Smooth muscle cell of the brain vasculature (primary cell): Measurements from ENCODE around the gene DIABLO.
"Not testable (repeated sequence)": the region's sequence is repeated elsewhere in the genome, so short reads cannot be mapped to it uniquely, and the experiment has no call there.

ENCODE experiments used
- DNase-seq: peaks from one replicate; pipeline ENCODE4 v3.0.0-alpha.2; 2012; ENCODE audit warnings: low read depth, low spot score

DIABLO gene

GRCh38 chr12:122208073-122208820, 17.6 kb downstream of the DIABLO start:
- no peak for DNase-seq

- DNase-seq: no peak
Observed at GRCh38 chr12:122207391-122207790, 18.5 kb downstream of the DIABLO start.

GRCh38 chr12:122206976-122207375, 18.9 kb downstream of the DIABLO start:
- no peak for DNase-seq

- DNase-seq: no peak
Observed at GRCh38 chr12:122206111-122206881, 19.6 kb downstream of the DIABLO start.

GRCh38 chr12:122205053-122205925, 20.6 kb downstream of the DIABLO start:
- no peak for DNase-seq

GRCh38 chr12:122204167-122205052, 21.4 kb downstream of the DIABLO start:
- no peak for DNase-seq

- no peak for DNase-seq
Observed at GRCh38 chr12:122203301-122204166, 22.3 kb downstream of the DIABLO start, which contains the start of gene B3GNT4. Gene B3GNT4, plus strand, starts transcription at chr12:122203709. Its CDS starts 910 bp downstream, at chr12:122204619.

- DNase-seq: not testable (repeated sequence)
Observed at GRCh38 chr12:122202811-122203210, 23.0 kb downstream of the DIABLO start.

GRCh38 chr12:122202017-122202416, 23.8 kb downstream of the DIABLO start:
- DNase-seq: no peak

- no peak for DNase-seq
Observed at GRCh38 chr12:122201381-122201780, 24.5 kb downstream of the DIABLO start.

GRCh38 chr12:122200541-122201175, 25.2 kb downstream of the DIABLO start:
- no peak for DNase-seq

GRCh38 chr12:122199484-122200355, 26.1 kb downstream of the DIABLO start:
- no peak for DNase-seq

- no peak for DNase-seq
Observed at GRCh38 chr12:122197612-122197966, 28.3 kb downstream of the DIABLO start.

- DNase-seq: no peak
Observed at GRCh38 chr12:122195405-122195804, 30.4 kb downstream of the DIABLO start.

- no peak for DNase-seq
Observed at GRCh38 chr12:122194804-122195203, 31.0 kb downstream of the DIABLO start.

- no peak for DNase-seq
Observed at GRCh38 chr12:122192441-122192840, 33.4 kb downstream of the DIABLO start.

- peak; percentile 20 for DNase-seq
Observed at GRCh38 chr12:122190842-122191668, 34.8 kb downstream of the DIABLO start.
